ENCODE data around the gene MAN1C1.

The MAN1C1 gene

GRCh38 chr1:25614501-25615171 is 2.0 kb upstream of the MAN1C1 start:
- no peak for DNase-seq

GRCh38 chr1:25615172-25615541 is 1.4 kb upstream of the MAN1C1 start:
- no peak for DNase-seq

- peak in 2 of 6 experiments; percentile 40 to 41 for DNase-seq
Measured at GRCh38 chr1:25615563-25616094, 962 bp upstream of the MAN1C1 start.

GRCh38 chr1:25616987-25617624 is 515 bp downstream of the MAN1C1 start:
- peak in 5 of 6 experiments; percentile 17 to 55 (median 42) for DNase-seq

DNA sequence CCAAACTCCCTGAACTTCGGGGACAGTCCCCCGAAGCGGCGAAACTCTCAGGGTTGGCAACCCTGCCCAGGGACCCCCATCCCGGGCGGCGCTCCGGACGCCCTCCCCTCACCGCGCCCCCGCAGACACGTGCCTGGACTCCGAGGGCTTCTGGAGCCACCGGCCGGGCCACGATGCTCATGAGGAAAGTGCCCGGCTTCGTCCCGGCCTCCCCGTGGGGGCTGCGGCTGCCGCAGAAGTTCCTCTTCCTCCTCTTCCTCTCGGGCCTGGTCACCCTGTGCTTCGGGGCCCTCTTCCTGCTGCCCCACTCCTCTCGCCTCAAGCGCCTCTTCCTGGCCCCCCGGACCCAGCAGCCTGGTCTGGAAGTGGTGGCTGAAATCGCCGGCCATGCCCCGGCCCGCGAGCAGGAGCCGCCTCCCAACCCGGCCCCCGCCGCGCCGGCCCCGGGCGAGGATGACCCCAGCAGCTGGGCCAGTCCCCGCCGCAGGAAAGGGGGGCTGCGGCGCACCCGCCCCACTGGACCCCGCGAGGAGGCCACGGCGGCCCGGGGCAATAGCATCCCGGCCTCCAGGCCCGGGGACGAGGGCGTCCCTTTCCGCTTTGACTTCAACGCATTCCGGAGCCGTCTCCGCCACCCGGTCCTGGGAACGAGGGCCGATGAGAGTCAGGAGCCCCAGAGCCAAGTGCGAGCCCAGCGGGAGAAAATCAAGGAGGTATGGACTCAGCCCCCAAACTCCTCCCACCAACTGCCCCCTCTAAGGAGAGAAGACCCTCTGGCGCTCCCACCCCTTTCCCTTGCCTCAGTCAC is 1.2 kb downstream of the MAN1C1 start:
- DNase-seq: peak in 1 of 6 experiments; percentile 39

DNA sequence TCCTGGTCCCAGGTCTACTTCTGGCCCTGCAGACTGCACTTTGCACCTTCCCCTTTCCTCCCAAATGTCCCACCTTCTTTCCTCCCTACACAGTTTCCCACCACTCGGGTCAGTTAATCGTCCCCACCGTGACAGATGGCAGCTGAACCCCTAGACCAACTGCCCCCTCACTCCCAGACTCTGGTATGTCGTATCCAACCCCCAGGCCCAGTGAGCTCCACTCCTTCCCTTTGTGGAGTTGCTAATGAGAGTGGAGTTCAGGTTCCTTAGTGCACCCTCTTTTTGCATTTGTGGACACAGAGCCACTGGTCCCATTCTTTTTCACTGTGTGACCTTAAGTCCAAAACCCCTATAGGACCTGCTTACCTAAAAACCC is 1.8 kb downstream of the MAN1C1 start:
- DNase-seq: peak in 1 of 6 experiments; percentile 39

GRCh38 chr1:25619101-25619890 is 2.7 kb downstream of the MAN1C1 start:
- DNase-seq: peak; percentile 31 to 69 (median 52)

GRCh38 chr1:25620211-25620610 is 3.6 kb downstream of the MAN1C1 start:
- DNase-seq: peak in 2 of 6 experiments; percentile 21 to 40

DNA sequence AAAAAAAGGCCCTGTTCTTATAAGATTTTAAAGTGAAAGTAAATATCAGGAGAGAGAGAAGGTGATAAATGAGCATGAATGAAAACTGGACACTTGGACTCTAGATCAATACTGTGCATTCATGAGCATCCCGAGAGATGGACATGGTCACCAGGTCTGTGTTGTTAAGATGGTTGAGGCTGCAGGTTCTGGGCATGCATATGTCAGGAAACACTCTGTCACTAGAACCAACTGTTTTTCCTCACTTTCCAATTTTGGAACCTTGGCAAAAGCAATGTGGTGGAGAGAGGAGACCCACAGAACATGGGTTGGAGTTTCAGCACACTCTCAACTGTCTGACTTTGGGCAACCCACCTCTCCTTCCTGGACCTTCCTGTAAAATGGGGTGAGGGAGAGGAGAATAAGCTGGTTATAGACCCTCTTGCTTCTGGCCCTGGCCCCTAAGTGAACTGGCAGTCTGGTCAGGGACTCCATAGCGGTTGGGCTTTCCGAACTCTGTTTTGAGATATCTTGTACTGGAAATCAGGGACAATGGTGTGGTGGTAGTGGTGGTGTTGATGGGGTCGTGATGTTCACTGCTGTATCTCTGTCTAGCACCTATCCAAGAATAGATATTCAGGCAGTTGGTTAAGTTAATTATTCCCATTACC is 4.2 kb downstream of the MAN1C1 start:
- no peak for DNase-seq

GRCh38 chr1:25621876-25622275 is 5.3 kb downstream of the MAN1C1 start:
- peak in 2 of 6 experiments; percentile 10 to 20 for DNase-seq

DNA sequence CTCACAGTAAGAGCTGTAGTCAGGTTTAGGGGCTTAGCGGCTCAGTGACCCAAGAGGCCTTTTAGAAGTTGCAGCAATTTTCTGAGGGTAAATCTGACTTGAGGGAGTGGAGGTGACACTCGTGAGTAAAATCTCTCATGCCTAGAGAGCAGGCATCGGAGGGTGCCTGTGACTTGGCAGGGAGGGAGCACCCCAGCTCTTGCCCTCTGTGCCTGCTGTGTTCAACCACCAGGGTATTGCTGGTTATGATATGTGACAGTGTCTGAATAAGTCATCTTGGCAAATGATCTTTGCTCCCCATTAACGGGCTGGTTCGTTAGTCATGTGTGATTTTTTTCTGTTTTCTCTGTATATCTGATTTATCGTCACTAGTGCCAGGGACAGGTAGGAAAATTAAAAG is 5.9 kb downstream of the MAN1C1 start:
- peak; percentile 22 to 60 (median 46) for DNase-seq

GRCh38 chr1:25623007-25623406 is 6.4 kb downstream of the MAN1C1 start:
- peak in 1 of 6 experiments; percentile 26 for DNase-seq

- DNase-seq: no peak
Measured at GRCh38 chr1:25623731-25624130, 7.1 kb downstream of the MAN1C1 start.

DNA sequence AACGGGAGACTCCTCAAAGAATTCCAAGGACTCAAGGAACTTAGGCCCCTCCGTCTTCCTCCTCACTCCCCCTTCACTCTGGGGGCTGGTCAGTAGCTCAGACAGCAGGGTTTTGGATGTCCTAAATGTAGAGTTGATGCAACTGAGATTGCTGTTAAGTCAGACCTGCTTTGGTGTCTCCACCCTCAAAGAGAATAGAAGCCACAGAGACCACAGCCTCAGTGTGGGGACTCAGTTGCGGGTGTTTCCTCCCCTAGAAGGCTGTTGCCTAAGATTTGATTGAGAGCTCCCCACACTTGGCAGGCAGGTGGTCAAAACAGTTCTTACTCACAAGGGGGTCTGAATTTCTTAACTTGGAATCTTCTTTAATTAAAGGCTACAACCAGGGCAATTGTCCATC is 7.6 kb downstream of the MAN1C1 start:
- DNase-seq: peak in 4 of 6 experiments; percentile 23 to 37 (median 30)

GRCh38 chr1:25624604-25625003 is 8.0 kb downstream of the MAN1C1 start:
- DNase-seq: no peak

DNA sequence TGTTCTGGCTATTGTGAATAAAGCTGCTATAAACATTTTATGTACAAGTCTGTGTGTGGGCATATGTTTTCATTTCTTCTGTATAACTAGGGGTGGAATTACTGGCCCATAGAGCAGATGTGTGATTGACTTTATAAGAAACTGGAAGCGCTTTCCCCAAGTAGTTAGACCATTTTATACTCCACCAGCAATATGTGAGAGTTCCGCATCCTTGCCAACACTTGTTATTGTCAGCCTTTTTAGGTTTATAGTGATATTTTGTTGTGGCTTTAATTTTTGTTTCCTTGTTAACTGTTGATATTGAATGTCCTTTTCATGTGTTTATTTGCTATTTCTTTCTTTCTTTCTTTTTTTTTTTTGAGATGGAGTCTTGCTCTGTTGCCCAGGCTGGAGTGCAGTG is 9.4 kb downstream of the MAN1C1 start:
- DNase-seq: no peak

DNA sequence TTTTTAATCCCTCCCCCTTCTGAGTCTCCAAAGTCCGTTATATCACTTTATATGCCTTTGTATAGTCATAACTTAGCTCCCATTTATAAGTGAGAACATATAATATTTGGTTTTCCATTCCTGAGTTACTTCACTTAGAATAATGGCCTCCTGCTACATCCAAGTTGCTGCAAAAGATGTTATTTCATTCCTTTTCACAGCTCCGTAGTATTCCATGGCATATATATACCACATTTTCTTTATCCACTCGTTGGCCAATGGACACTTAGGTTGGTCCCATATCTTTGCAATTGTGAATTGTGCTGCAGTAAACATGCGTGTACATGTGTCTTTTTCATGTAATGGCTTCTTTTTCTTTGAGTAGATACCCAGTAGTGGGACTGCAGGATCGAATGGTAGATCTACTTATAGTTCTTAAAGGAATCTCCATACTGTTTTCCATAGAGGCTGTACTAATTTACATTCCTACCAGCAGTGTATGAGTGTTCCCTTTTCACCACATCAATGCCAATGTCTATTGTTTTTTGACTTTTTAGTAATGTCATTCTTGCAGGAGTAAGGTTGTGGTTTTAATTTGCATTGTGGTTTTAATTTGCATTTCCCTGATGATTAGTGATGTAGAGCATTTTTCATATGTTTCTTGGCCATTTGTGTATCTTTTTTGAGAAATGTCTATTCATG is 12.3 kb downstream of the MAN1C1 start:
- peak in 3 of 6 experiments; percentile 35 to 51 (median 46) for DNase-seq

DNA sequence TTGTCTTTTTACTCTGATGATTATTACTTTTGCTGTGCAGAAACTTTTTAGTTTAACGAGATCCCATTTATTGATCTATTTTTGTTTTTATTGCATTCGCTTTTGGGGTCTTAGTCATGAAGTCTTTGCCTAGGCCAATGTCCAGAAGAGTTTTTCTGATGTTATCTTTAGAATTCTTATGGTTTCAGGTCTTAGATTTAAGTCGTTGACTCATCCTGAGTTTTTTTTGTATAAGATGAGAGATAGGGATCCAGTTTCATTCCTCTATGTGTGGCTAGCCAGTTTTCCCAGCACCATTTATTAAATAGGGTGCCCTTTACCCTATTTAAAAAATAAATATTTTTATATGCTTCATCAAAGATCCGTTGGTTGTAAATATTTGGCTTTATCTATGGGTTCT is 13.2 kb downstream of the MAN1C1 start:
- no peak for DNase-seq

DNA sequence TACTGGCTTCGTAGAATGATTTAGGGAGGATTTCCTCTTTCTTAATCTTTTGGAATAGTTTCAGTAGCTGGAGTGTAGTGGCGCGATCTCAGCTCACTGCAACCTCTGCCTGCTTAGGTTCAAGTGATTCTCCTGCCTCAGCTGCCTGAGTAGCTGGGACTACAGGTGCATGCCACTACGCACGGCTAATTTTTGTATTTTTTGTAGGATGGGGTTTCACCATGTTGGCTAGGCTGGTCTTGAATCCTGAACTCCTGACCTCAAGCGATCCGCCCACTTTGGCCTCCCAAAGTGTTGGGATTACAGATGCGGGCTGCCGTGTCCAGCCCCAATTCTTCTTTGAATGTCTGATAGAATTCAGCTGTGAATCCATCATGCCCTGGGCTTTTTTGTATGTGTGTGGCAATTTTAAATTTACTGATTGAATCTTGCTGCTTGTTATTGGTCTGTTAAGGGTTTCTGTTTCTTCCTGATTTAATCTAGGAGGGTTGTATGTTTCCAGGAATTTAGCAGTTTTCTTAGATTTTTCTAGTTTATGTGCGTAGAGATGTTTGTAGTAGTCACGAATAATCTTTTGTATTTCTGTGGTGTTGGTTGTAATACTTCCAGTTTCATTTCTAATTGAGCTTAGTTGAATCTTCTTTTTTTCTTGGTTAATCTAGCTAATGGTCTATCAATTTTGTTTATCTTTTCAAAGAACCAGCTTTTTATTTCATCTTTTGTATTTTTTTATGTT is 15.3 kb downstream of the MAN1C1 start:
- DNase-seq: peak in 3 of 6 experiments; percentile 24 to 48 (median 46)

GRCh38 chr1:25634066-25634465 is 17.5 kb downstream of the MAN1C1 start:
- no peak for DNase-seq

DNA sequence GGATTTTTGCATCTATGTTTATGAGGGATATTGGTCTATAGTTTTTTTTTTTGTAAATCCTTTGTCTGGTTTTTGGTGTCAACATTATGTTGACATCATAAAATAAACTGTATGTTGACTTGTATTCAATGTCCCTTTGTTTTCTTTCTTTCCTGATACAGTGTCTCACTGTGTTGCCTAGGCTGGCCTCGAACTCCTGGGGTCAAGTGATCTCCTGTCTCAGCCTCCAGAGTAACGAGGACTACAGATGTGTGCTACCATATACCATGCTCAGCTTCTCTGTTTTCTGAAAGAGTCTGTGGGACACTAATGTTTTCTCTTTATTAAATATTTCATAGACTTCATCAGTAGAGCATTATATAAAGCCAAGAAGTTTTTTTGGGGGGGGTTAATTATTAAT is 18.3 kb downstream of the MAN1C1 start:
- no peak for DNase-seq

Measured in stimulated activated naive CD4-positive, alpha-beta T cell (primary cell).